Trophoblast cell (in vitro differentiated cells and primary cell): ENCODE measurements around the gene PDE10A.

ENCODE experiments used
- DNase-seq, 2 donors: peaks; one replicate each; pipeline ENCODE4 v3.0.0-alpha.2; 2016
- H2AFZ ChIP-seq: 2 replicates; pipeline ENCODE4 v1.6.1; 2013; ENCODE audit warnings: low read length, moderate library complexity, mild to moderate bottlenecking; ENCODE audit not compliant: insufficient read depth, poor library complexity
- H2AK5ac ChIP-seq: 2 replicates; pipeline ENCODE4 v1.6.1; 2013; ENCODE audit warnings: mild to moderate bottlenecking, low read length
- H2BK120ac ChIP-seq: 2 replicates; pipeline ENCODE4 v1.6.1; 2013; ENCODE audit warnings: low read length, mild to moderate bottlenecking, moderate library complexity; ENCODE audit not compliant: insufficient read depth, poor library complexity
- H2BK12ac ChIP-seq: 2 replicates; pipeline ENCODE4 v1.6.1; 2013; ENCODE audit warnings: mild to moderate bottlenecking, low read length, moderate library complexity
- H2BK5ac ChIP-seq: 2 replicates; pipeline ENCODE4 v1.6.1; 2013; ENCODE audit warnings: low read length, low read depth, moderate library complexity, mild to moderate bottlenecking; ENCODE audit not compliant: poor library complexity
- H3K14ac ChIP-seq: 2 replicates; pipeline ENCODE4 v1.6.1; 2013; ENCODE audit warnings: mild to moderate bottlenecking, low read length
- H3K18ac ChIP-seq: 2 replicates; pipeline ENCODE4 v1.6.1; 2013; ENCODE audit warnings: mild to moderate bottlenecking, low read length
- H3K23ac ChIP-seq: 2 replicates; pipeline ENCODE4 v1.6.1; 2013; ENCODE audit warnings: low read length
- H3K27ac ChIP-seq: 2 replicates; pipeline ENCODE4 v1.5.1; 2013; ENCODE audit warnings: low read depth, mild to moderate bottlenecking, inconsistent platforms, low read length, moderate library complexity
- H3K27me3 ChIP-seq: 2 replicates; pipeline ENCODE4 v1.6.1; 2013; ENCODE audit warnings: inconsistent platforms, mild to moderate bottlenecking, low read length, moderate library complexity; ENCODE audit not compliant: insufficient read depth
- H3K36me3 ChIP-seq, 2 experiments: 1 replicate in 1 of 2; 2 replicates in 1 of 2; pipeline ENCODE4 v1.6.1; 2013; ENCODE audit warnings: low read length in 2 of 2, mild to moderate bottlenecking in 2 of 2, moderate library complexity in 1 of 2; ENCODE audit not compliant: insufficient read depth in 2 of 2, control insufficient read depth in 1 of 2
- H3K4ac ChIP-seq: 2 replicates; pipeline ENCODE4 v1.6.1; 2013; ENCODE audit warnings: low read depth, mild to moderate bottlenecking, low read length, moderate library complexity
- H3K4me1 ChIP-seq, 2 experiments: 1 replicate in 1 of 2; 2 replicates in 1 of 2; pipeline ENCODE4 v1.6.1; 2013; ENCODE audit warnings: low read length in 2 of 2, mild to moderate bottlenecking in 2 of 2, moderate library complexity in 1 of 2; ENCODE audit not compliant: insufficient read depth in 2 of 2, control insufficient read depth in 1 of 2
- H3K4me2 ChIP-seq: 2 replicates; pipeline ENCODE4 v1.6.1; 2013; ENCODE audit warnings: inconsistent platforms, mild to moderate bottlenecking, low read length, moderate library complexity
- H3K4me3 ChIP-seq: 2 replicates; pipeline ENCODE4 v1.5.1; 2013; ENCODE audit warnings: mild to moderate bottlenecking, low read depth, low read length, inconsistent platforms
- H3K79me1 ChIP-seq: one replicate; pipeline ENCODE4 v1.6.1; 2013; ENCODE audit warnings: low read length
- H3K79me2 ChIP-seq: 2 replicates; pipeline ENCODE4 v1.6.1; 2013; ENCODE audit warnings: low read length, mild to moderate bottlenecking; ENCODE audit not compliant: control insufficient read depth, insufficient read depth, poor library complexity
- H3K9ac ChIP-seq: 2 replicates; pipeline ENCODE4 v1.6.1; 2013; ENCODE audit warnings: mild to moderate bottlenecking, low read length
- H3K9me3 ChIP-seq: 2 replicates; pipeline ENCODE4 v1.6.1; 2013; ENCODE audit warnings: low read depth, mild to moderate bottlenecking, control low read depth, inconsistent platforms, low read length; ENCODE audit not compliant: insufficient read depth
- H4K12ac ChIP-seq: 2 replicates; pipeline ENCODE4 v1.6.1; 2013; ENCODE audit warnings: low read depth, mild to moderate bottlenecking, low read length, moderate library complexity
- H4K8ac ChIP-seq: 2 replicates; pipeline ENCODE4 v1.6.1; 2013; ENCODE audit warnings: low read depth, mild to moderate bottlenecking, low read length, moderate library complexity
- H4K91ac ChIP-seq: one replicate; pipeline ENCODE4 v1.6.1; 2013; ENCODE audit warnings: low read depth, mild to moderate bottlenecking, low read length, moderate library complexity
- WGBS: extraction: QIAGEN DNeasy Blood & Tissue Kit; methylation state at CpG from one replicate; pipeline ENCODE4 v1.1.7; 2013; ENCODE audit warnings: missing lambda C conversion rate; ENCODE audit not compliant: insufficient read length, insufficient coverage; ENCODE audit errors: extremely low coverage; 5-methylcytosine and 5-hydroxymethylcytosine counted together

Gene PDE10A

GRCh38 chr6:165617528-165617927 lies 45.5 kb downstream of the PDE10A start:
- Histone ChIP-seq H2AK5ac (no peak overlapping the region), H3K79me1 (no peaks in the 10 kb centered on the region), H4K12ac (no peak overlapping the region), H3K79me2 (no peaks in the 10 kb centered on the region), H3K4me3 (no peak overlapping the region), H2BK12ac (no peak overlapping the region), H2BK120ac (no peak overlapping the region), H3K4me1 (peaks cover 2 to 3% of the 10 kb centered on the region in 2 experiments), H3K9ac (no peak overlapping the region), H4K8ac (no peak overlapping the region), H3K23ac (peak overlapping the region; percentile 33), H2AFZ (no peak overlapping the region), H3K4me2 (no peak overlapping the region), H3K36me3 (no peaks in the 10 kb centered on the region), H4K91ac (no peak overlapping the region), H3K18ac (no peak overlapping the region), H3K14ac (no peak overlapping the region), H3K27me3 (no peaks in the 10 kb centered on the region), H3K4ac (no peak overlapping the region), H3K27ac (no peak overlapping the region), H2BK5ac (no peak overlapping the region), H3K9me3 (peaks cover 1% of the 10 kb centered on the region)
- WGBS = no CpG with 5 or more reads among the region's 7 CpGs
- no peak for DNase-seq

DNA sequence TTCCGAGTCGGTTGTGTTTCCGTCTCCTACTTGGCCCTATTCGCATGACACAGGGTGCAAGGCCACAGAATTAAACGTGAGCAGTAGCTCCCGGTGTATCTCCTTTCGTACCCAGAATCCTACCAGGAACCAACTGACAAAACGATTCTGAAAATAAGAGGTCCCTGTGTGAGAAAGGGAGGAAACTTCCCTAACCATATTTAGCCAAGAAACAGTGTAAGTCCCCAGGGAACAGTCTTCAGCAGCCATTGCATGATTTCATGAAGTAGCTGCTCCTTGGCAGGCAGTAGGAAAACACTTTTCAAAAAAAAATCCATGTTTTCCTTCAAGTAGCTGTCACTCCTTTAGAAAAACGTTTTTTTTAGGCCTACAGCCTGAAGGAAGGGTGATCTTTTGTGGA lies 46.9 kb downstream of the PDE10A start:
- WGBS = no CpG with 5 or more reads among the region's 9 CpGs
- no peak overlapping the region for H4K91ac ChIP-seq
- no peaks in the 10 kb centered on the region for H3K79me1 ChIP-seq
- no peak overlapping the region for H3K4ac ChIP-seq
- H3K9ac ChIP-seq = no peak overlapping the region
- no peak overlapping the region for H3K23ac ChIP-seq
- DNase-seq = no peak
- H2AK5ac ChIP-seq = no peak overlapping the region
- H2BK12ac ChIP-seq = no peak overlapping the region
- no peak overlapping the region for H3K4me2 ChIP-seq
- H4K8ac ChIP-seq = no peak overlapping the region
- H3K27ac ChIP-seq = no peak overlapping the region
- no peaks in the 10 kb centered on the region for H3K36me3 ChIP-seq
- H3K79me2 ChIP-seq = no peaks in the 10 kb centered on the region
- no peak overlapping the region for H3K14ac ChIP-seq
- no peak overlapping the region for H4K12ac ChIP-seq
- no peak overlapping the region for H2BK5ac ChIP-seq
- no peak overlapping the region for H3K4me3 ChIP-seq
- H3K4me1 ChIP-seq = peaks cover 2 to 3% of the 10 kb centered on the region in 2 experiments
- H3K27me3 ChIP-seq = no peaks in the 10 kb centered on the region
- peaks cover 1% of the 10 kb centered on the region for H3K9me3 ChIP-seq
- H2BK120ac ChIP-seq = no peak overlapping the region
- no peak overlapping the region for H3K18ac ChIP-seq
- no peak overlapping the region for H2AFZ ChIP-seq

GRCh38 chr6:165615636-165616035 lies 47.4 kb downstream of the PDE10A start:
- no peak overlapping the region for H2AFZ ChIP-seq
- H3K27ac ChIP-seq = no peak overlapping the region
- H3K36me3 ChIP-seq = no peaks in the 10 kb centered on the region
- H3K9ac ChIP-seq = no peak overlapping the region
- H3K4me3 ChIP-seq = no peak overlapping the region
- H3K27me3 ChIP-seq = no peaks in the 10 kb centered on the region
- no peak overlapping the region for H3K4ac ChIP-seq
- H3K23ac ChIP-seq = no peak overlapping the region
- no peaks in the 10 kb centered on the region for H3K79me1 ChIP-seq
- peaks cover 2 to 3% of the 10 kb centered on the region in 2 experiments for H3K4me1 ChIP-seq
- H3K14ac ChIP-seq = no peak overlapping the region
- H4K91ac ChIP-seq = no peak overlapping the region
- no peak overlapping the region for H2BK12ac ChIP-seq
- H3K4me2 ChIP-seq = no peak overlapping the region
- WGBS = no CpG with 5 or more reads among the region's 5 CpGs
- H3K79me2 ChIP-seq = no peaks in the 10 kb centered on the region
- H3K18ac ChIP-seq = no peak overlapping the region
- H2BK5ac ChIP-seq = no peak overlapping the region
- peaks cover 1% of the 10 kb centered on the region for H3K9me3 ChIP-seq
- DNase-seq = no peak
- no peak overlapping the region for H4K12ac ChIP-seq
- H2BK120ac ChIP-seq = no peak overlapping the region
- H2AK5ac ChIP-seq = no peak overlapping the region
- H4K8ac ChIP-seq = no peak overlapping the region

DNA sequence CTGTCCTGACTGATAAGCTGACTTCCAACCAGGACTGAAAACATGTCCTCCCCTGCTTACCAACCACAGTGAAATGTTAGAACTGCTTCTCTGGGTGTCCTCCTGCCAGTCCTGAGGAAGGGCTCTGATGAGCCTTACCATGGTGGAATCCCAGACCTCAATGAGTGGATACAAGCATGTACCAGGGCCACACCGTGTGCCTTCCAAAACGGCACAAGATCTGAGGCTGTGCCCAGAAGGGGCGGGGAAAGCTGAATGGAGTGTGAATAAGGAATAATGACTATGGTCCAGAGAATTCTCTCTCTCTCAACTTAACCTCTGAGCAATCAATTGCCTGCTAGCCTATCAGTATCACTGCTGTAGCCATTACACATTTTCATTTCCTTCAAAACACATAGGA lies 51.7 kb downstream of the PDE10A start:
- Histone ChIP-seq H3K4me2 (no peak overlapping the region), H3K9me3 (no peaks in the 10 kb centered on the region), H3K4me3 (no peak overlapping the region), H3K27ac (no peak overlapping the region), H2BK12ac (no peak overlapping the region), H3K36me3 (no peaks in the 10 kb centered on the region), H3K4ac (no peak overlapping the region), H4K12ac (no peak overlapping the region), H3K27me3 (no peaks in the 10 kb centered on the region), H3K4me1 (peaks cover 3 to 4% of the 10 kb centered on the region in 2 experiments), H3K9ac (no peak overlapping the region), H4K8ac (no peak overlapping the region), H3K18ac (no peak overlapping the region), H2BK120ac (no peak overlapping the region), H3K79me1 (no peaks in the 10 kb centered on the region), H4K91ac (no peak overlapping the region), H3K14ac (no peak overlapping the region), H3K79me2 (no peaks in the 10 kb centered on the region), H2AK5ac (no peak overlapping the region), H2BK5ac (no peak overlapping the region), H2AFZ (no peak overlapping the region), H3K23ac (no peak overlapping the region)
- no peak for DNase-seq
- WGBS = no CpG with 5 or more reads among the region's 3 CpGs
